GM18502 (cell line): Measurements from ENCODE around the gene TMEM11.
A peak's percentile ranks its signal among the peaks of the same experiment; 100 is the strongest.

Experiments used
- ATAC-seq: cut with Tn5 transposase; IDR thresholded peaks from one replicate; pipeline ENCODE4 v1.9.1; 2021; ENCODE audit warnings: mild to moderate bottlenecking; ENCODE audit not compliant: unreplicated experiment, poor library complexity

Gene TMEM11

GRCh38 chr17:21214015-21214776 lies at the start of gene TMEM11:
Gene TMEM11, minus strand, starts transcription at chr17:21214161. Its CDS starts 9 bp downstream, at chr17:21214152.
- ATAC-seq, result peak; percentile 86

GRCh38 chr17:21263376-21263775 lies 49.4 kb upstream of the TMEM11 start:
- ATAC-seq, result no peak

GRCh38 chr17:21262259-21262993 lies 48.5 kb upstream of the TMEM11 start:
- no peak for ATAC-seq

- no peak for ATAC-seq
These were observed 44.6 kb upstream of the TMEM11 start for GRCh38 chr17:21258593-21258992.

- peak; percentile 18 for ATAC-seq
These were observed 39.9 kb upstream of the TMEM11 start for GRCh38 chr17:21253646-21254441.

- peak; percentile 74 for ATAC-seq
These were observed 39.1 kb upstream of the TMEM11 start, which contains the start of gene NATD1 for GRCh38 chr17:21252796-21253645. Gene NATD1, minus strand, starts transcription at chr17:21253410. Its CDS starts 146 bp downstream, at chr17:21253264.

- ATAC-seq, result no peak
These were observed 38.4 kb upstream of the TMEM11 start for GRCh38 chr17:21252289-21252795.

- no peak for ATAC-seq
These were observed 37.5 kb upstream of the TMEM11 start for GRCh38 chr17:21251337-21252010.

GRCh38 chr17:21250854-21251253 lies 36.9 kb upstream of the TMEM11 start:
- ATAC-seq, result no peak

- ATAC-seq, result no peak
These were observed 36.2 kb upstream of the TMEM11 start for GRCh38 chr17:21249920-21250703.

GRCh38 chr17:21249086-21249795 lies 35.3 kb upstream of the TMEM11 start:
- ATAC-seq, result no peak

- ATAC-seq, result no peak
These were observed 34.5 kb upstream of the TMEM11 start for GRCh38 chr17:21248500-21248899.

GRCh38 chr17:21247552-21248258 lies 33.7 kb upstream of the TMEM11 start:
- no peak for ATAC-seq

- ATAC-seq, result no peak
These were observed 32.7 kb upstream of the TMEM11 start for GRCh38 chr17:21246698-21247097.

GRCh38 chr17:21245639-21246084 lies 31.7 kb upstream of the TMEM11 start:
- no peak for ATAC-seq

GRCh38 chr17:21243516-21244303 lies 29.7 kb upstream of the TMEM11 start:
- no peak for ATAC-seq
